ENCODE data around the gene YRDC. TPM values are rescaled to one million over a fixed set of nuclear protein-coding genes. Genes with fewer than 3 reads are reported as not detected.

Gene YRDC
- total RNA-seq, 4 donors from 2014 or later: 11.2 to 13.6 (median 11.7) TPM

GRCh38 chr1:37845786-37846185, 37.8 kb upstream of the YRDC start:
- no peaks in the 10 kb centered on the region for H3K9me3 ChIP-seq
- no peak for TF ChIP-seq POLR2A (IDR thresholded peaks at IDR 0.05)
- TF ChIP-seq CTCF (IDR thresholded peaks at IDR 0.05 in 4 of 5, conservative IDR thresholded peaks at IDR 0.05 in 1 of 5): no peak
- intact Hi-C loops (cut with DNase I; ENCODE audit: low total_unique reads) (no loop called here), in situ Hi-C loops (cut with MboI; ENCODE audit: low sequenced_read_pairs in 4 of 4) (no loop called here)
- DNase-seq (no peak), ATAC-seq (no peak)
- H3K4me3 ChIP-seq: no peak overlapping the region
- H3K36me3 ChIP-seq: no peaks in the 10 kb centered on the region
- peaks cover 0 to 1% of the 10 kb centered on the region in 2 donors for H3K4me1 ChIP-seq
- H3K27ac ChIP-seq: no peak overlapping the region
- H3K27me3 ChIP-seq: no peaks in the 10 kb centered on the region

- no peak for ATAC-seq
- no peak for DNase-seq
- Histone ChIP-seq H3K27ac (no peak overlapping the region), H3K36me3 (no peaks in the 10 kb centered on the region), H3K4me1 (no peaks in the 10 kb centered on the region), H3K9me3 (no peaks in the 10 kb centered on the region), H3K27me3 (no peaks in the 10 kb centered on the region), H3K4me3 (no peak overlapping the region)
- intact Hi-C loops (cut with DNase I; ENCODE audit: low total_unique reads) (no loop called here), in situ Hi-C loops (cut with MboI; ENCODE audit: low sequenced_read_pairs in 4 of 4) (no loop called here)
- TF ChIP-seq CTCF (IDR thresholded peaks at IDR 0.05 in 4 of 5, conservative IDR thresholded peaks at IDR 0.05 in 1 of 5) (no peak), POLR2A (IDR thresholded peaks at IDR 0.05) (no peak)
Measured at GRCh38 chr1:37845049-37845646, 37.1 kb upstream of the YRDC start.

GRCh38 chr1:37844536-37844935, 36.5 kb upstream of the YRDC start:
- intact Hi-C loops (cut with DNase I; ENCODE audit: low total_unique reads): no loop called here

GRCh38 chr1:37841652-37842051, 33.6 kb upstream of the YRDC start:
- H3K36me3 ChIP-seq: peaks cover 0 to 34% of the 10 kb centered on the region in 2 donors
- ATAC-seq (no peak), DNase-seq (no peak)
- intact Hi-C loops (cut with DNase I; ENCODE audit: low total_unique reads): no loop called here
- TF ChIP-seq POLR2A (IDR thresholded peaks at IDR 0.05) (no peak), CTCF (IDR thresholded peaks at IDR 0.05 in 4 of 5, conservative IDR thresholded peaks at IDR 0.05 in 1 of 5) (no peak)
- H3K27ac ChIP-seq: no peak overlapping the region
- H3K27me3 ChIP-seq: no peaks in the 10 kb centered on the region
- no peaks in the 10 kb centered on the region for H3K4me1 ChIP-seq
- no peaks in the 10 kb centered on the region for H3K9me3 ChIP-seq
- H3K4me3 ChIP-seq: no peak overlapping the region
- in situ Hi-C loops (cut with MboI; ENCODE audit: low sequenced_read_pairs in 4 of 4): no loop called here

More at GRCh38 chr1:37844536-37844935, 36.5 kb upstream of the YRDC start:
- H3K4me3 ChIP-seq: no peak overlapping the region
- TF ChIP-seq CTCF (IDR thresholded peaks at IDR 0.05 in 4 of 5, conservative IDR thresholded peaks at IDR 0.05 in 1 of 5) (no peak), POLR2A (IDR thresholded peaks at IDR 0.05) (no peak)
- H3K9me3 ChIP-seq: no peaks in the 10 kb centered on the region
- H3K4me1 ChIP-seq: no peaks in the 10 kb centered on the region
- ATAC-seq: no peak
- no peak for DNase-seq
- no peak overlapping the region for H3K27ac ChIP-seq
- H3K27me3 ChIP-seq: no peaks in the 10 kb centered on the region
- peaks cover 0 to 6% of the 10 kb centered on the region in 2 donors for H3K36me3 ChIP-seq
- in situ Hi-C loops (cut with MboI; ENCODE audit: low sequenced_read_pairs in 4 of 4): no loop called here

- H3K9me3 ChIP-seq: no peaks in the 10 kb centered on the region
- no peak overlapping the region for H3K27ac ChIP-seq
- ATAC-seq: no peak
- H3K27me3 ChIP-seq: no peaks in the 10 kb centered on the region
- peaks cover 0 to 36% of the 10 kb centered on the region in 2 donors for H3K36me3 ChIP-seq
- DNase-seq: no peak
- no peaks in the 10 kb centered on the region for H3K4me1 ChIP-seq
- in situ Hi-C loops (cut with MboI; ENCODE audit: low sequenced_read_pairs in 4 of 4): no loop called here
- no peak for TF ChIP-seq POLR2A (IDR thresholded peaks at IDR 0.05)
- no peak for TF ChIP-seq CTCF (IDR thresholded peaks at IDR 0.05 in 4 of 5, conservative IDR thresholded peaks at IDR 0.05 in 1 of 5)
- no peak overlapping the region for H3K4me3 ChIP-seq
- intact Hi-C loops (cut with DNase I; ENCODE audit: low total_unique reads): no loop called here
Measured at GRCh38 chr1:37840711-37841110, 32.7 kb upstream of the YRDC start.

Data from gastrocnemius medialis (tissue), 4 donors.